HG03196 (cell line): ENCODE results near the gene TNFRSF4.
"Not testable (repeated sequence)": the region's sequence is repeated elsewhere in the genome, so short reads cannot be mapped to it uniquely, and the experiment has no call there.

Experiments
- ATAC-seq: cut with Tn5 transposase; IDR thresholded peaks from one replicate; pipeline ENCODE4 v1.9.1; 2021; ENCODE audit not compliant: unreplicated experiment

The TNFRSF4 gene

GRCh38 chr1:1213345-1214265, at the start of gene TNFRSF4:
Gene TNFRSF4, minus strand, starts transcription at chr1:1214153. Its CDS starts 26 bp downstream, at chr1:1214127.
- ATAC-seq: no peak

DNA sequence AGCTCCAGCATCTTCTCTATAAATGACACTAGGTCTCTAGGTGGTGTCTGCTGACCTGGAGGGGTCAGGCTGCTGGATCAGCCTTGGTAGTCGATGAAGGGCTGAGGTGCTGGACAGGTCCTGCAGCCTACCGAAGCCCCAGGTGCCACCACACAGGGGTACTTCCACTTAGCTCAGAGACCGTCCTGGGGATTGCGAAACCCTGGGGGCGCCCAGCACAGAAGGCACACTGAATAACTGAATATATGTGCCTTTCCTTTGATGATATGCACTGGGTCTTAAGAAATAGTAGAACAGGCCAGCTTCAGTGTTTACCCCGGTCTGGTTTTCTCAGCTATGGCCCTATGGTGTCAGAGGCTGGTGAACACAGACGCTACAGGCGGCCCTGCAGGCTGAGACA, 48.8 kb upstream of the TNFRSF4 start:
- no peak for ATAC-seq

- ATAC-seq: no peak
Observed at GRCh38 chr1:1262071-1262470, 48.1 kb upstream of the TNFRSF4 start.

DNA sequence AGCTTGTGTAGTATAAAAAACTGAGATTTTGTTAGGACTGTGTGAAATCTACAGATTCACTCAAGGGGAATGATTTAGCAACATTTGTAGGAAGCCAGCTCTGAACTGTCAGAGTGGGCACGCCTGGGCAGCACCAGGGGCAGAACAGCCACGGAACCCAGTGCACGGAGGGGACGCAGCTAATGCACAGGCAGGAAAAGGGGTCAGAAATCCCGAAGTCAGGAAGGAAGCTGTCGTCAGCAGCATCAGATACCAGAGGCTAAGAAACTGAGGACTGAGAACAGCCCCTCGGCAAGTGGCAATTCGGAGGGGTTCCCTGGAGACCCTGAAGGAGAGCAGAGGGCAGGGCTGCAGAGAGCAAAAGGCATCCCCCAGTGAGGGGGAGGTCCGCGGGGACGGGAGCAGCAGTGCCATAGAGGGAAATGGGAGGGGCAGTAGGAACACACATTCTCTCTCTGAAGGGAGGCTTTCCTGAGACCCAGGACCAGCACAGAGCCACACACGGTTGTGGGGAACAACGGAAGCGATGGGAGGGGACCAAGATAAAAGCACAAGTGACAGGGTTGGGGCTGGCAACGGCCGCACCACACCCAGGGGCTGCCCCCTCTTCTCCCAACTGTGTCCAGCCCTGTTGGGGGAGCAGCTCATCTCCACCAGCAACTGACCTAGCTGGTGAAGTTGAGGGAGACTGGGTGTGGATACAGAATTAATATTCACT, 47.0 kb upstream of the TNFRSF4 start:
- no peak for ATAC-seq

DNA sequence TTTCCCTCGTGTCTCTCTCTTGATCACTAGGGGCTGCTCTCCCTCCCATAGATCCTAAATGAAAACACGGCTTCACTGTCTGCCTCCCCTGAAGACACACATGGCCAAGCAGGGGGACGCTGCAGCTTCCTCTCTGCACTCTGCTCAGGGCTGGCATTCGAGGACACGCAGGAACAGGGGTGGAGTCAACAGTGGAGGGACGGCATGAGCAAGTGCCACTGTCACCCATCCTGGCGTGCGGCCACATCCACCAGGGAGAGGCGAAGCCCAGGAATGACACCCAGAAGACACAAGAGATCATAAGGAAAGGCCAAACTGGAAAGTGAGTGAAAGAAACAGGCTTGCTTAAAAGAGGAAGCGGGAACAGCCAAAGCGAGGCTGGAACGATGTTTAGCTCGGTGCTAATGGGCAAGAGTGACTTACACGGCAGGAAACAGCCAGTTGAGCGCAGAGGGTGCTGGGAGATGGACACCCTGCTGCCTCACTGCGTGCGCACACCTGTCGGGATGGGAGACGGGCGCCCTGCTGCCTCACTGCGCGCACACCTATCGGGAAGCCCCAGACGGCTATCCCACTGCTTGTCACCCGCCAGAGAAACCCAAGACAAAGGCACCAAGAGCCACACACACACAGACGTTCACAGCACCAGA, 46.1 kb upstream of the TNFRSF4 start:
- no peak for ATAC-seq

- no peak for ATAC-seq
Observed at GRCh38 chr1:1259540-1259939, 45.6 kb upstream of the TNFRSF4 start.

DNA sequence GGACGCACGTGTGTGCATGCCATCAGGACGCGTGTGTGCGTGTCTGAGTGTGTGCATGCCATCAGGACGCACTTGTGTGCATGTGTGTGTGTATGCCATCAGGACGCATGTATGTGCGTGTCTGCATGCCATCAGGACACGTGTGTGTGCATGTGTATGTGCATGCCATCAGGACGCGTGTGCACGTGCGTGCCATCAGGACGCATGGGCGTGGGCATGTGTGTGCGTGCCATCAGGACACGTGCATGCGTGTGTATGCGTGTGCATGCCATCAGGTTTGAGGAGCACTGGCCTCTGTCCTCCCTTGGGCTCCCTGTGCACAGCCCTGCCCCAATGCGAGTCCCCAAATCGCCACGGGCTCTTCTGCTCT, 45.2 kb upstream of the TNFRSF4 start:
- no peak for ATAC-seq

DNA sequence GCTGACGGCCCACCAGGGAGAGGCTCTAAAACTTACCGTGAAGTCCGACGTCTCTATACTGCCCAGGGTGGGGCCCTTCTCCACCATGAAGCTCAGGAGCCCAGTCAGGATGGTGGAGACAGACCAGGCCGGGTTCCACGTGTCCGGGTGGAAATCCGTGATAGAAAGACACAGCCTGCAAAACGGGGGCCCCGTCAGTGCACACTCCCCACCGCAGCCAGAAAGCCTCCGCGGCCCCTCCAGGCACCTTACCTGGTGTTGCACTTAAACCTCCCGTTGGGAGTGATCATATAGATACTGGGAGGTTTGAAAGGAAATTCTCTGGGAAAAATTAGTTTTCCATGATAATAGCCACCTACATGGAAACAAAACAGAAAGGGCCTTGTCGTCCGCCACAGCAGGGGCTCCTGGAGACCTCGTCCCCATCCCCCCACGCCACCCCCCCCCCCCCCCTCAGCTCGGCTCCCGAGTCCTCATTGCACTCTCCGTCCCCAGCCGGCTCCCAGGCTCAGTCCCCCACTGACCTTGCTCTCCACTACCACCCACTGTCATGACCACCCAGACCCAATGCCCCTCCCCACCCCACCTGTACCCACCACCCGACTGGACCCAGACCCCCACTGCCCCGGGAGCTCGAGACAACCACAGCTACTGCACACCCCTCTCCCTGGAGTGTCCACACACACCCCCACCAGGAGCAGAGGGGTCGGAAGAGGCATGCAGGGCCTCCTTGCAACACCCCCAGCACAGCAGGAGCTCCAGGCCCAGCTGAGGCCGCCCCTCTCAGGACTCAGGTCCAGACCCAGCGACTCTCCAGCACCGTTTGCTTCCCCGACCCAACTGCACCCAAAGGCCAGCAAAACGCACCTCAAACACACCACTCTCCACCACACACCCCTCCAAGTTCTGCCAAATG, 43.3 kb upstream of the TNFRSF4 start:
- ATAC-seq: no peak

DNA sequence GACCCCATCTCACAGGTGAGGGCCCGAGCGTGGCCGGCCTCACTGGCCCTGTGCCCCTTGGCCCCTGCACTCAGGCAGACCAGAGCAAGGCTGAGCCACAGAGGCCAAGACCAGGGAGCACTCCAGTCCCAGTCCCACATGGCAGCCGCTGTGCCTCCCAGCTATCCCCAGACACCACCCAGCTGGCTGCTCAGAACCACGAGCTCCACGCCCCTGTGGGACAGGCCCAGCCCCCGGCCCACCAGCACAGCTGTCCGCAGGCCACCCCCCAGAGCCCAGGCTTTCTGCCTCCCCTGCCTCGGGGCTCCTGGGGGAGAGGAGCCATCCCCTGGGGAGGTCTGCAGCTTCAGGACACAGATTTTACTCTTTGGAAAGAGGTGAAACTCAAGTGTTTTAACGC, 41.7 kb upstream of the TNFRSF4 start:
- ATAC-seq: no peak

DNA sequence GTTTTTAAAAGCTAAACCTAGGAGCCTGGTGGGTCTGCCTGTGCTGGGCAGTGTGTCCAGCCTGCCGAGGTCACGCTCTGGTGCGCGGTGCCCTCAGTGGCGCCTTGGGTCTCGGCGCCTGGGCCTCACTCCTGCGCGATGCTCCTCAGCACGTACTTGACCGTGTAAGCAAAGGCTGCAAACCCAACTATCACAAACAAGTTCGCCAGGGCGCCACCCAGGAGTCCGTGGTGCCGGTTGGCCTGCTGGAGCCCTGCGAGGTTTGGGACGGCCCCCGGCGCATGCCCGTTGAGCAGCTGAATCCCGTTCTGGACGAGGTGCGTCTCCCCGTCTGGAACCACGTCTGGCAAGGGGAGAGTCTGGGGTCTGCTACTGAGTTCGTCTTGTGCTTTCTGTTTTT, 41.1 kb upstream of the TNFRSF4 start:
- no peak for ATAC-seq

- ATAC-seq: no peak
Observed at GRCh38 chr1:1254667-1254998, 40.7 kb upstream of the TNFRSF4 start.

- ATAC-seq: no peak
Observed at GRCh38 chr1:1253972-1254666, 40.2 kb upstream of the TNFRSF4 start.

DNA sequence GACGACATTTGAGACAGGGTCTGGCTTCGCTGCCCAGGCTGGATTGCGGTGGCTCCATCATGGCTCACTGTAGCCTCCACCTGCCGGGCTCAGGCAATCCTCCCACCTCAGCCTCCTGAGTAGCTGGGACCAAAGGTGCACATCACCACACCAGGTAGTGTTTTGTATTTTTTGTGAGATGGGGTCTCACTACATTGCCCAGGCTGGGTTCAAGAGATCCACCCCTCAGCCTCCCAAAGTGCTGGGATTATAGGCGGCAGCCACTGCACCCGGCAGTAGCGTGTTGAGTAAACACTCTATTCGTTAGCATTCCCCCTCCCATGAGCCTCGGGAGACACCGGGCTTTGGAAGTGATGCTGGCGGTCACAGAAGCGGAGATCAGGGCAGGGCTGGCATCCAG, 39.4 kb upstream of the TNFRSF4 start:
- no peak for ATAC-seq

GRCh38 chr1:1250786-1251284, 36.9 kb upstream of the TNFRSF4 start:
- no peak for ATAC-seq

DNA sequence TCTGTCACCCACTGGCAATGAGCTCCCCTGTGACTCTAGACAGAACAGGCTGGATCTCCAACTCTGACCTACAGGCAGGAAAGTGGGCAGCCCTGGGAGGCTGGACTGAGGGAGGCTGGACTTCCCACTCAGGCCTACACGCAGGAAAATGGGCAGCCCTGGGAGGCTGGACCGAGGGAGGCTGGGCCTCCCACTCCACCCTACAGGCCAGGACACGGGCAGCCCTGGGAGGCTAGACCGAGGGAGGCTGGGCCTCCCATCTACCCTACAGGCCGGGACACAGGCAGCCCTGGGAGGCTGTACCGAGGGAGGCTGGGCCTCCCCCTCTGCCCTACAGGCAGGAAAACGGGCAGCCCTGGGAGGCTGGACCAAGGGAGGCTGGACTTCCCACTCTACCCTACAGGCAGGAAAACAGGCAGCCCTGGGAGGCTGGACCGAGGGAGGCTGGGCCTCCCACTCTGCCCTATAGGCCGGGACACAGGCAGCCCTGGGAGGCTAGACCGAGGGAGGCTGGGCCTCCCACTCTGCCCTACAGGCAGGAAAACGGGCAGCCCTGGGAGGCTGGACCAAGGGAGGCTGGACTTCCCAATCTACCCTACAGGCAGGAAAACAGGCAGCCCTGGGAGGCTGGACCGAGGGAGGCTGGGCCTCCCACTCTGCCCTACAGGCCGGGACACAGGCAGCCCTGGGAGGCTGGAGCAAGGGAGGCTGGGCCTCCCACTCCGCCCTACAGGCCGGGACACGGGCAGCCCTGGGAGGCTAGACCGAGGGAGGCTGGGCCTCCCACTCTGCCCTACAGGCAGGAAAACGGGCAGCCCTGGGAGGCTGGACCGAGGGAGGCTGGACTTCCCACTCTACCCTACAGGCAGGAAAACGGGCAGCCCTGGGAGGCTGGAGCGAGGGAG, 34.3 kb upstream of the TNFRSF4 start:
- ATAC-seq: not testable (repeated sequence)

- no peak for ATAC-seq
Observed at GRCh38 chr1:1247341-1247913, 33.5 kb upstream of the TNFRSF4 start.

- ATAC-seq: no peak
Observed at GRCh38 chr1:1246577-1247340, 32.8 kb upstream of the TNFRSF4 start, which contains the start of gene C1QTNF12. Gene C1QTNF12, minus strand, starts transcription at chr1:1246722. Its CDS starts 32 bp downstream, at chr1:1246690.
